HEK293 (cell line): ENCODE data around the gene NRL.

Source experiments
- CTCF ChIP-seq: fragments of 450-650 bp; formaldehyde crosslinking; IDR thresholded peaks from 2 replicates; pipeline ENCODE4 v1.5.1; 2016; ENCODE audit warnings: missing biosample characterization, missing genetic modification characterization
- GLIS1 ChIP-seq: fragments of 450-650 bp; formaldehyde crosslinking; IDR thresholded peaks from 2 replicates; pipeline ENCODE4 v1.5.1; 2016; ENCODE audit warnings: missing biosample characterization, missing genetic modification characterization
- KLF9 ChIP-seq: fragments of 450-650 bp; formaldehyde crosslinking; IDR thresholded peaks from 2 replicates; pipeline ENCODE4 v1.5.1; 2016; ENCODE audit warnings: missing biosample characterization, missing genetic modification characterization, low read depth
- OSR2 ChIP-seq: fragments of 450-650 bp; formaldehyde crosslinking; IDR thresholded peaks from 2 replicates; pipeline ENCODE4 v1.5.1; 2016; ENCODE audit warnings: missing biosample characterization, missing genetic modification characterization
- TRIM28 ChIP-seq: IDR thresholded peaks from 2 replicates; pipeline ENCODE4 v1.6.1; 2011; ENCODE audit warnings: low read length, control low read depth, borderline replicate concordance
- WT1 ChIP-seq: fragments of 450-650 bp; formaldehyde crosslinking; IDR thresholded peaks from 2 replicates; pipeline ENCODE4 v1.5.1; 2016; ENCODE audit warnings: missing biosample characterization, missing genetic modification characterization
- YY1 ChIP-seq: fragments of 450-650 bp; formaldehyde crosslinking; IDR thresholded peaks from 2 replicates; pipeline ENCODE4 v1.5.1; 2018; ENCODE audit warnings: missing biosample characterization, missing genetic modification characterization
- ZEB2 ChIP-seq: fragments of 450-650 bp; formaldehyde crosslinking; IDR thresholded peaks from 2 replicates; pipeline ENCODE4 v1.5.1; 2016; ENCODE audit warnings: missing biosample characterization, missing genetic modification characterization
- ZNF10 ChIP-seq: fragments of 450-650 bp; formaldehyde crosslinking; IDR thresholded peaks from 2 replicates; pipeline ENCODE4 v1.5.1; 2017; ENCODE audit warnings: missing biosample characterization, missing genetic modification characterization
- ZNF211 ChIP-seq: fragments of 450-650 bp; formaldehyde crosslinking; IDR thresholded peaks from 2 replicates; pipeline ENCODE4 v1.5.1; 2016; ENCODE audit warnings: low read depth, missing biosample characterization, missing genetic modification characterization
- ZNF26 ChIP-seq: fragments of 450-650 bp; formaldehyde crosslinking; IDR thresholded peaks from 2 replicates; pipeline ENCODE4 v1.5.1; 2016; ENCODE audit warnings: missing biosample characterization, missing genetic modification characterization
- ZNF488 ChIP-seq: fragments of 450-650 bp; formaldehyde crosslinking; IDR thresholded peaks from 2 replicates; pipeline ENCODE4 v1.5.1; 2016; ENCODE audit warnings: missing biosample characterization, missing genetic modification characterization
- ZNF561 ChIP-seq: fragments of 450-650 bp; IDR thresholded peaks from 2 replicates; pipeline ENCODE4 v1.5.1; 2018; ENCODE audit warnings: missing biosample characterization, missing genetic modification characterization, borderline replicate concordance
- ZNF707 ChIP-seq: fragments of 450-650 bp; formaldehyde crosslinking; IDR thresholded peaks from 2 replicates; pipeline ENCODE4 v1.5.1; 2016; ENCODE audit warnings: missing biosample characterization, missing genetic modification characterization
- ZNF76 ChIP-seq: fragments of 450-650 bp; formaldehyde crosslinking; IDR thresholded peaks from 2 replicates; pipeline ENCODE4; 2016; ENCODE audit warnings: low read depth, missing biosample characterization, missing genetic modification characterization, borderline replicate concordance
- ZSCAN5A ChIP-seq: fragments of 450-650 bp; formaldehyde crosslinking; IDR thresholded peaks from 2 replicates; pipeline ENCODE4 v1.5.1; 2016; ENCODE audit warnings: missing biosample characterization, missing genetic modification characterization
- TF ChIP-seq, protein P1 (sequence below): fragments of 450-650 bp; formaldehyde crosslinking; conservative IDR thresholded peaks from 2 replicates; pipeline ENCODE4 v1.5.1; 2016; ENCODE audit warnings: low read depth, missing biosample characterization, missing genetic modification characterization
- TF ChIP-seq, protein P2 (sequence below): fragments of 450-650 bp; formaldehyde crosslinking; IDR thresholded peaks from 2 replicates; pipeline ENCODE4 v1.5.1; 2016; ENCODE audit warnings: missing biosample characterization, missing genetic modification characterization

The NRL gene

GRCh38 chr14:24141097-24141880, 26.5 kb upstream of the NRL start, which contains the start of gene EMC9 (continued):
- TF ChIP-seq WT1 (0 out of 2 replicates have a peak, but pooled peaks have one; percentile 34), ZNF707 (tag by site-specific recombination) (no peak), ZSCAN5A (tag by site-specific recombination) (peak; percentile 75; the same call in 1 of the 2 replicates), ZNF488 (tag by site-specific recombination) (no peak), YY1 (peak; percentile 65; the same call in 1 of the 2 replicates), ZNF561 (tag by site-specific recombination) (peak; percentile 77; the same call in 1 of the 2 replicates), KLF9 (peak; percentile 60), CTCF (tag by site-specific recombination) (peak; percentile 78), GLIS1 (tag by site-specific recombination) (peak; percentile 80), TRIM28 (peak; percentile 56; the same call in 1 of the 2 replicates), ZNF26 (tag by site-specific recombination) (no peak), OSR2 (tag by site-specific recombination) (peak; percentile 32; the same call in 1 of the 2 replicates), ZNF211 (no peak), ZNF10 (tag by site-specific recombination) (peak; percentile 53; the same call in 1 of the 2 replicates), ZEB2 (tag by site-specific recombination) (peak; percentile 94), ZNF76 (tag by site-specific recombination) (peak; percentile 67; the same call in 1 of the 2 replicates)
- TF ChIP-seq, protein P1, sequence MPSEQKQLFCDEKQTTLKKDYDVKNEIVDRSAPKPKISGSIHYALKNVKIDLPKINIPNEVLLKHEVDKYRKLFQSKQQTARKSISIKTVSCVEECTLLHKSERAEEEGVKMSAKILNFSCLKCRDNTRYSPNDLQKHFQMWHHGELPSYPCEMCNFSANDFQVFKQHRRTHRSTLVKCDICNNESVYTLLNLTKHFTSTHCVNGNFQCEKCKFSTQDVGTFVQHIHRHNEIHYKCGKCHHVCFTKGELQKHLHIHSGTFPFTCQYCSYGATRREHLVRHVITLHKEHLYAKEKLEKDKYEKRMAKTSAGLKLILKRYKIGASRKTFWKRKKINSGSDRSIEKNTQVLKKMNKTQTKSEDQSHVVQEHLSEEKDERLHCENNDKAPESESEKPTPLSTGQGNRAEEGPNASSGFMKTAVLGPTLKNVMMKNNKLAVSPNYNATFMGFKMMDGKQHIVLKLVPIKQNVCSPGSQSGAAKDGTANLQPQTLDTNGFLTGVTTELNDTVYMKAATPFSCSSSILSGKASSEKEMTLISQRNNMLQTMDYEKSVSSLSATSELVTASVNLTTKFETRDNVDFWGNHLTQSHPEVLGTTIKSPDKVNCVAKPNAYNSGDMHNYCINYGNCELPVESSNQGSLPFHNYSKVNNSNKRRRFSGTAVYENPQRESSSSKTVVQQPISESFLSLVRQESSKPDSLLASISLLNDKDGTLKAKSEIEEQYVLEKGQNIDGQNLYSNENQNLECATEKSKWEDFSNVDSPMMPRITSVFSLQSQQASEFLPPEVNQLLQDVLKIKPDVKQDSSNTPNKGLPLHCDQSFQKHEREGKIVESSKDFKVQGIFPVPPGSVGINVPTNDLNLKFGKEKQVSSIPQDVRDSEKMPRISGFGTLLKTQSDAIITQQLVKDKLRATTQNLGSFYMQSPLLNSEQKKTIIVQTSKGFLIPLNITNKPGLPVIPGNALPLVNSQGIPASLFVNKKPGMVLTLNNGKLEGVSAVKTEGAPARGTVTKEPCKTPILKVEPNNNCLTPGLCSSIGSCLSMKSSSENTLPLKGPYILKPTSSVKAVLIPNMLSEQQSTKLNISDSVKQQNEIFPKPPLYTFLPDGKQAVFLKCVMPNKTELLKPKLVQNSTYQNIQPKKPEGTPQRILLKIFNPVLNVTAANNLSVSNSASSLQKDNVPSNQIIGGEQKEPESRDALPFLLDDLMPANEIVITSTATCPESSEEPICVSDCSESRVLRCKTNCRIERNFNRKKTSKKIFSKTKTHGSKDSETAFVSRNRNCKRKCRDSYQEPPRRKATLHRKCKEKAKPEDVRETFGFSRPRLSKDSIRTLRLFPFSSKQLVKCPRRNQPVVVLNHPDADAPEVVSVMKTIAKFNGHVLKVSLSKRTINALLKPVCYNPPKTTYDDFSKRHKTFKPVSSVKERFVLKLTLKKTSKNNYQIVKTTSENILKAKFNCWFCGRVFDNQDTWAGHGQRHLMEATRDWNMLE (tag by site-specific recombination): 0 out of 2 replicates have a peak, but pooled peaks have one; percentile 12
- TF ChIP-seq, protein P2, sequence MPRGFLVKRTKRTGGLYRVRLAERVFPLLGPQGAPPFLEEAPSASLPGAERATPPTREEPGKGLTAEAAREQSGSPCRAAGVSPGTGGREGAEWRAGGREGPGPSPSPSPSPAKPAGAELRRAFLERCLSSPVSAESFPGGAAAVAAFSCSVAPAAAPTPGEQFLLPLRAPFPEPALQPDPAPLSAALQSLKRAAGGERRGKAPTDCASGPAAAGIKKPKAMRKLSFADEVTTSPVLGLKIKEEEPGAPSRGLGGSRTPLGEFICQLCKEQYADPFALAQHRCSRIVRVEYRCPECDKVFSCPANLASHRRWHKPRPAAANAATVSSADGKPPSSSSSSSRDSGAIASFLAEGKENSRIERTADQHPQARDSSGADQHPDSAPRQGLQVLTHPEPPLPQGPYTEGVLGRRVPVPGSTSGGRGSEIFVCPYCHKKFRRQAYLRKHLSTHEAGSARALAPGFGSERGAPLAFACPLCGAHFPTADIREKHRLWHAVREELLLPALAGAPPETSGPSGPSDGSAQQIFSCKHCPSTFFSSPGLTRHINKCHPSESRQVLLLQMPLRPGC (tag by site-specific recombination): 0 out of 2 replicates have a peak, but pooled peaks have one; percentile 27
